CD4-positive, alpha-beta memory T cell (primary cell): Measurements from ENCODE around the gene EPHX1. TPM values are rescaled to one million over a fixed set of nuclear protein-coding genes. Genes with fewer than 3 reads are reported as not detected.
"Not testable (repeated sequence)": the region's sequence is repeated elsewhere in the genome, so short reads cannot be mapped to it uniquely, and the experiment has no call there.

Experiments used
- CTCF ChIA-PET: fragments of 350-600 bp; sonication (Branson Sonifier 250); formaldehyde crosslinking; loops from one replicate; lab custom pipeline; 2021; ENCODE audit warnings: inconsistent platforms; ENCODE audit not compliant: partially characterized antibody; lab: Charles Lee
- POLR2A ChIA-PET: fragments of 350-600 bp; sonication (Branson Sonifier 250); formaldehyde crosslinking; loops from one replicate; lab custom pipeline; 2021; ENCODE audit not compliant: partially characterized antibody; lab: Charles Lee
- DNase-seq, 5 donors: peaks; one replicate each; pipeline versions ENCODE4 v3.0.0 to v3.0.0-alpha.2; 2020 to 2022; ENCODE audit warnings: mixed read lengths in 1 of 5
- H3K27ac ChIP-seq: one replicate; pipeline ENCODE4 v1.7.0; 2013; ENCODE audit warnings: low read depth, low read length
- H3K27me3 ChIP-seq: 2 replicates; pipeline ENCODE4 v1.7.0; 2013; ENCODE audit warnings: mild to moderate bottlenecking, low read length, moderate library complexity; ENCODE audit not compliant: insufficient read depth
- H3K36me3 ChIP-seq: 2 replicates; pipeline ENCODE4 v1.7.0; 2013; ENCODE audit warnings: mild to moderate bottlenecking, low read length, moderate library complexity; ENCODE audit not compliant: insufficient read depth
- H3K4me1 ChIP-seq: 2 replicates; pipeline ENCODE4 v1.7.0; 2013; ENCODE audit warnings: mild to moderate bottlenecking, low read length, moderate library complexity; ENCODE audit not compliant: insufficient read depth
- H3K4me3 ChIP-seq, 2 donors: one replicate each; pipeline ENCODE4 v1.7.0; 2013; ENCODE audit warnings: low read length in 2 of 2, mild to moderate bottlenecking in 1 of 2
- H3K9me3 ChIP-seq, 2 donors: one replicate each; pipeline ENCODE4 v1.7.0; 2013; ENCODE audit warnings: low read length in 2 of 2, control low read depth in 1 of 2; ENCODE audit not compliant: control insufficient read depth in 1 of 2
- H3K27ac Mint-ChIP-seq, 7 donors: one replicate each; pipeline ENCODE4 v1.8.0; 2020 to 2021; ENCODE audit warnings: mixed read lengths in 7 of 7, mild to moderate bottlenecking in 6 of 7, inconsistent platforms in 3 of 7, moderate library complexity in 3 of 7
- H3K27me3 Mint-ChIP-seq, 2 donors: one replicate each; pipeline ENCODE4 v1.8.0; 2020 to 2021; ENCODE audit warnings: mixed read lengths in 2 of 2
- H3K36me3 Mint-ChIP-seq, 2 donors: one replicate each; pipeline ENCODE4 v1.8.0; 2020 to 2021; ENCODE audit warnings: mixed read lengths in 2 of 2, inconsistent platforms in 1 of 2, mild to moderate bottlenecking in 1 of 2
- H3K4me1 Mint-ChIP-seq, 4 donors: one replicate each; pipeline ENCODE4 v1.8.0; 2020 to 2021; ENCODE audit warnings: mixed read lengths in 4 of 4, mild to moderate bottlenecking in 1 of 4
- H3K4me3 Mint-ChIP-seq, 8 donors: one replicate each; pipeline ENCODE4 v1.8.0; 2020 to 2021; ENCODE audit warnings: mixed read lengths in 8 of 8, mild to moderate bottlenecking in 7 of 8, moderate library complexity in 6 of 8, inconsistent platforms in 3 of 8
- H3K9me3 Mint-ChIP-seq, 8 donors: one replicate each; pipeline ENCODE4 v1.8.0; 2020 to 2021; ENCODE audit warnings: mixed read lengths in 8 of 8, mild to moderate bottlenecking in 5 of 8, inconsistent platforms in 3 of 8, moderate library complexity in 1 of 8
- intact Hi-C: fragments of 100-400 bp; cut with micrococcal nuclease; formaldehyde crosslinking; loops from one replicate; pipeline ENCODE4 v1.15.1; 2023
- polyA plus RNA-seq, 2 donors: library from polyadenylated mRNA; unstranded; fragments of 300-500 nt; fragmentation: Illumina TruSeq; gene quantifications; one replicate each; pipeline ENCODE4 v1.2.3, GENCODE V29; 2021
- total RNA-seq, 2 experiments: library from RNA; stranded (reverse); gene quantifications; one replicate each; pipeline ENCODE4 v1.2.3, GENCODE V29; 2021

The EPHX1 gene
- 1 to 10 TPM; 2.1 to 3.0 TPM for total RNA-seq
- polyA plus RNA-seq: under 1 TPM; 0.34 to 0.56 TPM

DNA sequence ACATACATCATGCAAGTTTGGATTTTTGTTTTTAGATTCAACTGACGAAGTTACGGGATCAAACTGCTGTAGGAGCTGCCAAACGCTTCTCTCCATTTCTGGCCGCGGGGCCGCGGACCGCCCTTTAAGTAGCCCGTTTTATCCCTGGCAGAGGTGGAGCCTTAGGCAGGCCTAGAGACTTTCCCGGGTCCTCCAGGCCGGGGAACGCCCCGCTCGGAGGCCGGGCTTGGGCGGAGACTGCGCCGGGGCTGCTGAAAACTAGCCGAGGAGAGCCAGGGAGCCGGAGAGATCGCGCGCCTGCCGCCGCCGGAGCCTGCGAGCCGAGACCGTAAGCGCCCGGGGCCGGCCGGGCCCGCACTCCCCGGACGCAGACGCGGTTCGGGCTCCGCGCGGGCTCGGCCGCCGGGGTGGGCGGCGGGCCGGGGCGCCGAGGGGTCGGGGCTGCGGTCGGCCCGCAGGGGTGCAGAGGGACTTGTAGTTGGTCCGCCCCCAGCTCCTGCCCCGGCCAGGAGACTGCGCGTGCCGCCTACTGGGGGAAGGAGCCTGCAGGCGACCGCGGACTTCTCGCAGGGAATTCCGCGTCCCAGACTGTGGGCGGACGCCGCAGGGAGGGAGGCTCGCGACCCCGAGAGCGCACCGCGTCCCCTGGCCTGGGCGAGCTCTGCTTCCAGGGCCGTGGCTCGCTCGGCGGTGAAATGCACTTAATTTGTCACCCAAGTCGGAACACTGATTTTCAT is at the start of gene EPHX1:
EPHX1 (plus strand) TSS at position 283 of the 737 bp plus-strand sequence. CDS start 18,606 bp downstream, outside the sequence.
- H3K4me1 Mint-ChIP-seq: peaks cover 5 to 13% (median 6%) of the 10 kb centered on the region in 4 donors
- H3K27ac Mint-ChIP-seq: peak within 1 kb of the TSS in 1 of 7 donors; percentile 84
- Histone ChIP-seq H3K4me1 (peaks cover 11% of the 10 kb centered on the region), H3K36me3 (no peaks in the 10 kb centered on the region), H3K27ac (no peak within 1 kb of the TSS), H3K27me3 (no peaks in the 10 kb centered on the region), H3K9me3 (no peaks in the 10 kb centered on the region), H3K4me3 (peak within 1 kb of the TSS; percentile 27 to 29)
- CTCF ChIA-PET: interaction anchor here (0.6 to 1.4 kb wide), 4 partner anchors 11 to 32 kb away, joined by 3 to 6 read pairs (median 4); partner anchors contain the start of gene SRP9
- DNase-seq: peak; percentile 36 to 62 (median 52)
- intact Hi-C loops: loop anchor here (1.0 kb wide), 2 partner anchors 33 to 101 kb away; partner anchors contain the start of gene SRP9
- no peaks in the 10 kb centered on the region for H3K9me3 Mint-ChIP-seq
- peaks cover 0 to 2% of the 10 kb centered on the region in 2 donors for H3K27me3 Mint-ChIP-seq
- POLR2A ChIA-PET: interaction anchor here (1.0 to 2.3 kb wide), 6 partner anchors 26 to 383 kb away, joined by 3 to 21 read pairs (median 4); partner anchors contain the start of genes SRP9 and TMEM63A
- H3K36me3 Mint-ChIP-seq: no peaks in the 10 kb centered on the region
- peak within 1 kb of the TSS; percentile 81 to 91 (median 86) for H3K4me3 Mint-ChIP-seq

- H3K36me3 ChIP-seq: no peaks in the 10 kb centered on the region
- H3K27me3 ChIP-seq: no peaks in the 10 kb centered on the region
- Mint-ChIP-seq H3K27ac (no peak overlapping the region), H3K27me3 (peaks cover 4 to 10% of the 10 kb centered on the region in 2 donors), H3K36me3 (no peaks in the 10 kb centered on the region), H3K9me3 (no peaks in the 10 kb centered on the region), H3K4me1 (no peaks in the 10 kb centered on the region), H3K4me3 (no peak overlapping the region)
- no peak overlapping the region for H3K27ac ChIP-seq
- POLR2A ChIA-PET: no interaction called here
- intact Hi-C loops: no loop called here
- H3K9me3 ChIP-seq: no peaks in the 10 kb centered on the region
- H3K4me1 ChIP-seq: no peaks in the 10 kb centered on the region
- CTCF ChIA-PET: no interaction called here
- no peak for DNase-seq
- no peak overlapping the region for H3K4me3 ChIP-seq
Measured at GRCh38 chr1:225760531-225760930, 49.4 kb upstream of the EPHX1 start.

DNA sequence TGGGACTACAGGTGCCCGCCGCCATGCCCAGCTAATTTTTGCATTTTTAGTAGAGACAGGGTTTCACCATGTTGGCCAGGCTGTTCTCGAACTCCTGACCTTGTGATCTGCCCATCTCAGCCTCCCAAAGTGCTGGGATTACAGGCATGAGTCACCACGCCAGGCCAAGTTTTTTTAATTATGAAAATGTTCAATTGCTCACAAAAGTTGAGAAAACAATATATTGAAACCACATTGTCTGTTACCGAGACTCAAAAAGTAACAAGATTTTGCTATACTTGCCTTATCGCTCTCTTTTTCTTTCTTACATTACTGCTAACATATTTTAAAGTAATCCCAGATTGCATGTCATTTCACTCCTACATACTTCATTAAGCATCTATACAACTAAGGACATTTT is 48.5 kb upstream of the EPHX1 start:
- H3K27ac ChIP-seq, H3K36me3 ChIP-seq, H3K4me3 ChIP-seq, H3K4me1 Mint-ChIP-seq, DNase-seq, H3K27ac Mint-ChIP-seq, H3K9me3 ChIP-seq, H3K4me3 Mint-ChIP-seq, intact Hi-C loops, H3K4me1 ChIP-seq, H3K27me3 ChIP-seq, H3K9me3 Mint-ChIP-seq, CTCF ChIA-PET, H3K36me3 Mint-ChIP-seq, POLR2A ChIA-PET: not testable (repeated sequence)
- H3K27me3 Mint-ChIP-seq: peaks cover 4 to 17% of the 10 kb centered on the region in 2 donors

GRCh38 chr1:225762002-225762441 is 47.9 kb upstream of the EPHX1 start:
- no peaks in the 10 kb centered on the region for H3K4me1 ChIP-seq
- Mint-ChIP-seq H3K27ac (no peak overlapping the region), H3K4me3 (no peak overlapping the region), H3K36me3 (no peaks in the 10 kb centered on the region), H3K9me3 (no peaks in the 10 kb centered on the region), H3K27me3 (peaks cover 4 to 17% of the 10 kb centered on the region in 2 donors), H3K4me1 (no peaks in the 10 kb centered on the region)
- no peak overlapping the region for H3K27ac ChIP-seq
- H3K27me3 ChIP-seq: no peaks in the 10 kb centered on the region
- no peak for DNase-seq
- no peaks in the 10 kb centered on the region for H3K9me3 ChIP-seq
- intact Hi-C loops: no loop called here
- POLR2A ChIA-PET: no interaction called here
- H3K36me3 ChIP-seq: no peaks in the 10 kb centered on the region
- no peak overlapping the region for H3K4me3 ChIP-seq
- CTCF ChIA-PET: interaction anchor here (1.1 to 1.5 kb wide), 2 partner anchors 10 to 255 kb away, joined by 3 to 4 read pairs; no protein-coding TSS in a partner anchor

GRCh38 chr1:225762444-225762843 is 47.5 kb upstream of the EPHX1 start:
- H3K4me3 ChIP-seq: no peak overlapping the region
- H3K9me3 Mint-ChIP-seq: no peaks in the 10 kb centered on the region
- H3K36me3 ChIP-seq: no peaks in the 10 kb centered on the region
- no peaks in the 10 kb centered on the region for H3K4me1 Mint-ChIP-seq
- DNase-seq: no peak
- intact Hi-C loops: no loop called here
- no peaks in the 10 kb centered on the region for H3K36me3 Mint-ChIP-seq
- ChIA-PET CTCF (interaction anchor here (1.1 to 1.5 kb wide), 2 partner anchors 9 to 256 kb away, joined by 3 to 4 read pairs; no protein-coding TSS in a partner anchor), POLR2A (no interaction called here)
- no peak overlapping the region for H3K27ac ChIP-seq
- no peaks in the 10 kb centered on the region for H3K9me3 ChIP-seq
- peaks cover 4 to 17% of the 10 kb centered on the region in 2 donors for H3K27me3 Mint-ChIP-seq
- H3K27me3 ChIP-seq: no peaks in the 10 kb centered on the region
- H3K4me3 Mint-ChIP-seq: no peak overlapping the region
- no peaks in the 10 kb centered on the region for H3K4me1 ChIP-seq
- H3K27ac Mint-ChIP-seq: no peak overlapping the region

DNA sequence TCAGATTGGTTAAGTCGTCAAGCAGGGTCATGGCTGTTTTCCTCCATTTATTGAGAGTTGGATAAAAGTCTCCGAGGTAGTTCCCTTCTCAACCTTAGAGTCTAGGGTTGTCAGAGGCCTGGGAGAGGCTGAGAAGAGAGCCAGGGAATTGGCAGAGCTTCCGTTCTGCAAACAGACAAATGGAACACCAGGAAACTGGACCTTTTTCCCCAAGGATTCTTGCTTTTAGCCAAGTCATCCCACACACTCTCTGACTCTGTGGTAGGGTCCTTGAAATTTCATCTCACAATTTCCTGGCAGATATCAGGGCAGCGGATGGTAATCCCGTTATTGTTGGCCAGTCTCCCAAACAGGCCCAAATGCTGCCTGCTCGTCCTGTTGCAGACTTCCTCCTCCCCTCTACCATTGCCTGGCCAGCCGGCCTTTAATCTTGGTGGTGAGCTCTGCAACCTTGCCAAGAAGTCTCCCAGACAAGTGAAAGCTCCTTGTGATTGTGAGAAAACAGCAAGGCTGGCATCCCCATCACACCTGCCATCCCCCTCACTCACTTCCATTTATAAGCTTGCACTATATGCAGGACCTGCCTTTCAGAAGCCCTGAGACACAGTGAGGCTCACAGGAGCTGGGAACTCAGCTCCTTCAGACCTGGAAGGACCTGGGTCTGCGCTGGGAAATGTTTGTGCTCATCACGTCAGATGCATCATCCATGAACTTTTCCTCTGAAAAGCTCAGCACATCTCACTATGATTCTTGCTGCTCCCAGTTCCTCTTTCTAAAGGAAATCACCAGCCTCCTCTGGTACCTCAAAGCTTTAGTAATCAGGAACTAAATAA is 46.0 kb upstream of the EPHX1 start:
- Mint-ChIP-seq H3K9me3 (no peaks in the 10 kb centered on the region), H3K4me1 (no peaks in the 10 kb centered on the region), H3K36me3 (no peaks in the 10 kb centered on the region), H3K27ac (no peak overlapping the region), H3K4me3 (no peak overlapping the region), H3K27me3 (peaks cover 4 to 17% of the 10 kb centered on the region in 2 donors)
- Histone ChIP-seq H3K36me3 (no peaks in the 10 kb centered on the region), H3K27me3 (no peaks in the 10 kb centered on the region), H3K4me3 (no peak overlapping the region), H3K4me1 (no peaks in the 10 kb centered on the region), H3K9me3 (no peaks in the 10 kb centered on the region), H3K27ac (no peak overlapping the region)
- ChIA-PET CTCF (interaction anchor here (1.2 to 1.5 kb wide), 2 partner anchors 8 to 12 kb away, joined by 3 to 4 read pairs; no protein-coding TSS in a partner anchor), POLR2A (no interaction called here)
- no peak for DNase-seq
- intact Hi-C loops: no loop called here
